ENCODE measurements around the gene ATP1B2.

ATP1B2 gene

GRCh38 chr17:7686222-7687071 lies 35.7 kb downstream of the ATP1B2 start:
- peak; percentile 94 for DNase-seq

GRCh38 chr17:7687072-7687907 lies 36.6 kb downstream of the ATP1B2 start, which contains the start of gene TP53:
Gene TP53 (minus strand): TSS chr17:7687490. CDS start chr17:7676594, 10,896 bp downstream.
- DNase-seq = peak; percentile 91

- DNase-seq = peak; percentile 98
Observed at GRCh38 chr17:7687908-7688807, 37.4 kb downstream of the ATP1B2 start, which contains the start of gene WRAP53. Gene WRAP53 (plus strand): TSS chr17:7688477. CDS start chr17:7688649, 172 bp downstream.

- no peak for DNase-seq
Observed at GRCh38 chr17:7688808-7689316, 38.1 kb downstream of the ATP1B2 start.

GRCh38 chr17:7695586-7695985 lies 44.9 kb downstream of the ATP1B2 start:
- no peak for DNase-seq

GRCh38 chr17:7697828-7698588 lies 47.3 kb downstream of the ATP1B2 start:
- DNase-seq = no peak

- DNase-seq = no peak
Observed at GRCh38 chr17:7700510-7700909, 49.8 kb downstream of the ATP1B2 start.

- no peak for DNase-seq
Observed at GRCh38 chr17:7701681-7702080, 51.0 kb downstream of the ATP1B2 start.

- DNase-seq = no peak
Observed at GRCh38 chr17:7702776-7703175, 52.0 kb downstream of the ATP1B2 start.

- no peak for DNase-seq
Observed at GRCh38 chr17:7703584-7704479, 53.1 kb downstream of the ATP1B2 start.

- DNase-seq = no peak
Observed at GRCh38 chr17:7704601-7705268, 54.0 kb downstream of the ATP1B2 start, which contains the start of gene EFNB3. Gene EFNB3 (plus strand): TSS chr17:7705202. CDS start chr17:7705599, 397 bp downstream.

- no peak for DNase-seq
Observed at GRCh38 chr17:7705269-7706255, 54.8 kb downstream of the ATP1B2 start.

GRCh38 chr17:7706631-7707354 lies 56.1 kb downstream of the ATP1B2 start:
- DNase-seq = no peak

Measured in midbrain (tissue), 1 donor.